Measurements from ENCODE around the gene NES. TPM values are rescaled to one million over a fixed set of nuclear protein-coding genes. Genes with fewer than 3 reads are reported as not detected.

Gene NES
- total RNA-seq, 1 donor from 2014 or later, result 276 TPM

DNA sequence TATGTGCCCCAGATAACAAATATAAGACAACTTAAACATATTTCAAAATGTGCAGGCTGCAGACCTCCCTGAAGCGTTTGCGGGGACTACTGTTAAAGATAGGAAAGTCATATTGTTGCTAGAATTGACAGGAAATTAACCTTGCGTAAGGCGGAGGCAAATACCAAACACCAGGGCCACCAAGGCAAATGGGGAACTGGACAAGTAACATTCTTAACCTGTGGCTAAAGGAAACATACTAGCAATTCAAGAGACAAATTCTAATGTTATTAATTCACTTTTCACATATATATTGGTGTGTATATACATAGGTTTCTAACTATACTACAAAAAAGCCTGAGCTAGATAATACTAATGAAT lies 51.1 kb downstream of the NES start:
- DNase-seq (ENCODE audit: extremely low read depth, low read depth, low spot score), result no peak

- no peak for DNase-seq (ENCODE audit: extremely low read depth, low read depth, low spot score)
These were observed 51.6 kb downstream of the NES start for GRCh38 chr1:156625436-156626078.

DNA sequence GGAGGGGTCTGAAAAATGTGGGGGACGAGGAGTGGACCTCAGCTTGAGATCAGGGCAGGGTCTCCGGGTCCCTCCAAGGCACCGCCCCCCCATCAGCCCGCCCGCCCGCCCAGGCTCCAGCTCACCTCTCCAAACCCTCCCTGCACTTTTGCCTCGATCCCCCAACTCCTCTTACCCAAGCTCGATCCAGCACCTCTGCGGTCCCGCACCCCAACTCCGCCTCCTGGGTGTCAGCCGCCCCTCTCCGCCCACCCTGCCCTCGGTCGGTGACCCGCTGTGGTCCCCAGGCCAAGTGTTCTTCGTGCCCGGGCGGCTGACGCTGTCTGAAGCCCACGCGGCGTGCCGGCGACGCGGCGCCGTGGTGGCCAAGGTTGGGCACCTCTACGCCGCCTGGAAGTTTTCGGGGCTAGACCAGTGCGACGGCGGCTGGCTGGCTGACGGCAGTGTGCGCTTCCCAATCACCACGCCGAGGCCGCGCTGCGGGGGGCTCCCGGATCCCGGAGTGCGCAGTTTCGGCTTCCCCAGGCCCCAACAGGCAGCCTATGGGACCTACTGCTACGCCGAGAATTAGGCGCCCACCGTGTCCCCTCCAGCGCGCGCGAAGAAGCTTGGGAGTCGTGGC lies 52.3 kb downstream of the NES start:
- no peak for DNase-seq (ENCODE audit: extremely low read depth, low read depth, low spot score)

DNA sequence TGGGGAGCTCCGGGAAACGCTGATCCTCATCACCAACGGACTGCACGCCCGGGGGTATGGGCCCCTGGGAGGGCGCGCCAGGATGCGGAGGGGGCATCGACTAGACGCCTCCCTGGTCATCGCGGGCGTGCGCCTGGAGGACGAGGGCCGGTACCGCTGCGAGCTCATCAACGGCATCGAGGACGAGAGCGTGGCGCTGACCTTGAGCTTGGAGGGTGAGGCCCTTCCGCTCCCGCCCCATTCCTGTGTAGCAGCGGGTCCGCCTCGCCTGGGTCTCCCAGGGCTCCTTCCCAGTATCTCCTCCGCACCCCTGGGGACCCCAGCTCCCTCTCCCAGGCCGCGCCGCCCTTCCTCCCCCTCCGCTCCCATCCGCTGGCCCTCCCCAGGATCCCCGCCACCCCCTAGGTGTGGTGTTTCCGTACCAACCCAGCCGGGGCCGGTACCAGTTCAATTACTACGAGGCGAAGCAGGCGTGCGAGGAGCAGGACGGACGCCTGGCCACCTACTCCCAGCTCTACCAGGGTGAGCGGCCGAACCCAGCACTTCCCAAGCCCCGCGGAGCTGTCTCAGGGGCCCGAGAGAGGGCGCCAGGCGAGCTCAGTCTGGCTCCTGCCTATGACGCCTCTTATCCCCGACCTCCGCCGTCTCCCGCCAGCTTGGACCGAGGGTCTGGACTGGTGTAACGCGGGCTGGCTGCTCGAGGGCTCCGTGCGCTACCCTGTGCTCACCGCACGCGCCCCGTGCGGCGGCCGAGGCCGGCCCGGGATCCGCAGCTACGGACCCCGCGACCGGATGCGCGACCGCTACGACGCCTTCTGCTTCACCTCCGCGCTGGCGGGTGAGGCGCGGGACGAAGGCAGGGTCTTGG lies 53.0 kb downstream of the NES start:
- DNase-seq (ENCODE audit: extremely low read depth, low read depth, low spot score), result no peak

DNA sequence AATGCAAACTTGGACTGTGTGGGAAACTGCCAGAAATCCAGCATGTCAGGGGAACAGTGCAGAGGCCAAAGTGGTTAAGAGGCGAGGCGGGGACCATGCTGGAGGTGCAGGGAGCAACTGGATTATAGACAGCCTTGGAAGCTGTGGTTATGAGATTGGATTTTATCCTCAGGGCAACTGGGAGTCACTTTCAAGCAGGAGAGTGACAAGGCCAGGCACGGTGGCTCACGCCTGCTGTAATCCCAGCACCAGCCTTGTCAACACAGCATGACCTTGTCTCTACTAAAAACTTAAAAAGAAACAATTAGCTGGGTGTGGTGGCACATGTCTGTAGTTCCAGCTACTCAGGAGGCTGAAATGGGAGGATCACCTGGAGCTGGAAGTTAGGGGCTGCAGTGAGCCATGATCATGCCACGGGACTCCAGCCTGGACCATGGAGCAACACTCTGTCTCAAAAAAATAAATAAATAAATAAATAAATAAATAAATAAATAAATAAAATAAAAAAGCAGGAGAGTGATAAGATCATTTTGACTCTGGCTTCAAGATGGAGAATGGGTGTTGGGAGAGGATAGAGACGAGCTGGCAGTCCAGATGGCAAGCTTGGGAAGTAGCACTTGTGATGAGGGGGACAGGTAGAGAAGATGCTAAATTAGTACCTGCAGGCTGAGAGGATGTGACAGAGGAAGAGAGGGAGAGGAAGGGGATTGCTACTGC lies 54.5 kb downstream of the NES start:
- DNase-seq (ENCODE audit: extremely low read depth, low read depth, low spot score), result no peak

DNA sequence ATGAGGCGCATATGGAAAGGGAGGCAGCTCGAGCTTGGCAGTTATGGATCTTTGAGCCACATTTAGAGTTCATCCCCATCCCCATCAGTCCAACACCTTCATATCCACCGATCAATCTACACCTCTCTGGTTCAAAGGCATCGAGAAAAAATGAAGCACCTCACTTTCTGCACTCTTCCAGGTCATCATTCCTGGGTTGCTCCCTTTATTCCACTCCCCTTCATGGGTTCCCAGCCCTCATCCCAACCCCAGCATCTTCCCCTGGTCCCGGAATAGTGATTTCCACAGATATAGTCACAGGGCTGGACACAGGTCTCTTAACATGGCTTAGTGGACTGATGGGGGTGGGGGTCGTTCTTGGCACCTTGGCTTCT lies 57.6 kb downstream of the NES start:
- no peak for DNase-seq (ENCODE audit: extremely low read depth, low read depth, low spot score)

DNA sequence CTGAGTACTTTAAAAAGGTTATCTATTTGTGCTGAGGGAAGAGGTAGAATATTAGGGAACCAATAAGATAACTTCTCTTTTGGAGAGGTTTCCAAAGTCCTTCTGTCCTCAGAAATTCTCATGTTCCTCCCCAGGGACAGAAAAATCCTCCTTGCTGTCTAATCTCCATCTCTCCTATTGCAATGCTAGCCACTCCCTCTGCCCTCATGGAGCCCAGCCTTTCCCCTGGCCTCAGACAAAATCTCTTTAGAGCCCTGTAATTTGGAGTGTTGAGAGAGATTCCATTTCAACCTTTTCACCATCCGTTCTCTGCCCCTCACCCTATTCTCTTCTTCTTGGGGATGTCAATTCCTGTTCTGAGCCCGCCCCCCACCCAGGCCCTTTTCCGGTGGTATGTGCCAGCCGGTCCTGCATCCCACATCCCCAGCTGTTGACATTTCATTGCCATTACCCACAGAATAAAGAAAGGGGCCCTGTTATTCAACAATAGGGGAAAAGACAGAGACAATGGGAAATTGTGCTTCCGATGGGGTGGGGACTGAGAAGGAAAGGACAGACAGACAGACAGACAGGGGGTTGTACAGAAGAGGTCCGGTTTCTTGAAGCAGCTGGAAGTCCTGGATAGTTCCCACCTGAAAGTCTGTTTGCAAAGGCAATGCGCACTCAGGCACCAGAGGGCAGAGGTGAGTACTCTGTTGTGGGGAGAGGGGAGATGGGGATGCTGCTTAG lies 58.2 kb downstream of the NES start, which contains the start of gene HAPLN2:
Gene HAPLN2, plus strand, starts transcription at position 563 of the 729 bp plus-strand sequence. CDS start 4,076 bp downstream, outside the sequence.
- no peak for DNase-seq (ENCODE audit: extremely low read depth, low read depth, low spot score)

Other genes starting within 250 kb of the NES start
- gene MEF2D, start 176.6 kb downstream of the NES start, total RNA-seq, result 41.5 and 67.0 TPM in 2 replicates
- 5.7 and 14.5 TPM in 2 replicates for gene IQGAP3, start 104.8 kb downstream of the NES start, total RNA-seq
- not detected in 2 replicates for gene TTC24, start 97.7 kb downstream of the NES start, total RNA-seq
- 55.4 and 76.2 TPM in 2 replicates for gene NAXE, start 85.6 kb downstream of the NES start, total RNA-seq
- gene GPATCH4, start 75.9 kb downstream of the NES start, total RNA-seq, result 10.8 and 36.9 TPM in 2 replicates
- not detected in 2 replicates for gene HAPLN2, start 58.0 kb downstream of the NES start, total RNA-seq
- gene BCAN, start 35.3 kb downstream of the NES start, total RNA-seq, result 0.24 TPM in 1 of 2 replicates, not detected in the other
- 0.35 and 0.63 TPM in 2 replicates for gene CRABP2, start 28.2 kb upstream of the NES start, total RNA-seq
- 8.8 and 9.5 TPM in 2 replicates for gene METTL25B, start 51.1 kb upstream of the NES start, total RNA-seq
- 18.6 and 19.5 TPM in 2 replicates for gene ISG20L2, start 51.4 kb upstream of the NES start, total RNA-seq
- 48.3 and 79.0 TPM in 2 replicates for gene MRPL24, start 63.7 kb upstream of the NES start, total RNA-seq
- gene HDGF, start 74.3 kb upstream of the NES start, total RNA-seq, result 169 and 184 TPM in 2 replicates
- gene PRCC, start 90.1 kb upstream of the NES start, total RNA-seq, result 51.5 and 55.0 TPM in 2 replicates
- 0.44 and 0.82 TPM in 2 replicates for gene SH2D2A, start 139.4 kb upstream of the NES start, total RNA-seq
- gene INSRR, start 181.7 kb upstream of the NES start, total RNA-seq, result not detected in 2 replicates
- 0.41 TPM in 1 of 2 replicates, not detected in the other for gene NTRK1, start 183.5 kb upstream of the NES start, total RNA-seq
- 62.6 and 80.5 TPM in 2 replicates for gene PEAR1, start 216.3 kb upstream of the NES start, total RNA-seq
- 0.12 TPM in 1 of 2 replicates, not detected in the other for gene LRRC71, start 243.2 kb upstream of the NES start, total RNA-seq

Data from glomerular endothelial cell (primary cell).